ENCODE measurements around the gene ADAMTS17.
"Not testable (repeated sequence)": the region's sequence is repeated elsewhere in the genome, so short reads cannot be mapped to it uniquely, and the experiment has no call there.

ADAMTS17 gene

DNA sequence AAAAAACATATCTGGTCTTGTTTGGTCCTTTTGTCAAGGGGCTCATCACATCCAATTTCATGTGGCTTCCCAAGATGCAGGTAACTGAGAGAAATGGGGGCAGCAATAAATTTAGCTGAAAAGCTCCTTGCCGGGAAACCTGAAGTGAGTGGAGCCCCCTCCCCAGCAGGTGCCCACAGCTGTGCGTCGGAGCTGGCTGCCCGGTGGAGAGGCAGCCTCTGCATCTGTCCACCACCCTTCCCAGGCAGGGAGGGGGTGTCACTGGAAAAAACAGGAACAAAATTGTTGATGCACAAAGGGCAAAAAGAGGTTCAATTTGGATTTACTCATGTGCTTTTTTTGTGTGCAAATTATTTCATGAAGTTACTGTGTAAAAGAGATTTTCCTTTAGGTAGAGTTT is 359.1 kb downstream of the ADAMTS17 start:
- no peak for TF ChIP-seq CTCF (conservative IDR thresholded peaks at IDR 0.05; ENCODE audit: control insufficient read depth, insufficient read depth, low read depth, low read length)
- H3K4me3 ChIP-seq (ENCODE audit: control insufficient read depth, low read depth, low read length), result no peak overlapping the region
- no peak for DNase-seq (ENCODE audit: low read depth)

DNA sequence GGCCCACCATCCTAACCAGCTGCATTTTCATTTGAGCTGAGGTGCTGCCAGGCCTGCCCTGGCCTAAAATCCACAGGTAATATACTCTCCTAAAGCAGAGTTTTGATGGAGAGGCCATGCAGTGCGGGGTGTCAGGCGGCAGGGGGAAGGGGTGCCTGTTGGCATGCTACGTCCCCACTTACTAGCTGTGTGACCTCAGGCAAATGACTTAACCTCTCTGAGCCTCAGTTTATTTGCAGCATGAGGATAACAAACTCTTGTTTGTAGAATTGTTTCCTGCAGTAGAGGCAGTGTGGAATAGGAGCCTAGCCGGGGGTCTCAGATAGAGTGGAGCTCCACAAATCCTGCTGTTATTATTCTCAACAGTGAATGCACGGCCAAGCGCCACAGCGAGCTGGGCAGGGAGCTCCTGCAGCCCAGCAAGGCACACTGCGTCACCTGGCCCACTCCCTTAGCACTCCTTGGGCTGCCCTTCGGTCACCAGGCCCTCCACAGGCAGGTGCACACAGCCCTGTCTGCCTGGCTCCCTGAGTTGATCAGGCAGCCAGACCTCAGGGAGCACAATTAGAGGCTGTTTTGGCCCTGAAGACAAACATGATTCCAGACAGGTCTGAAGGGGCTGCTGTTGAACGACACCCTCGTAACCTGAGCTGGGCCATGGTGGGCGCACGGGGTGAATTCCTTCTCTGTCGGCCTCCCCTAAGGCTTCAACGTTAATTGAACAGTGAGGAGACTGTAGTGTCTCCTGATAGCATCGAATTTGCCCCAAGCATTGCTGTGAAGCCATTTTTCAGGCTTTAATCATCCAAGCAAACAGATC is 359.7 kb downstream of the ADAMTS17 start:
- DNase-seq (ENCODE audit: low read depth), result no peak
- H3K4me3 ChIP-seq (ENCODE audit: control insufficient read depth, low read depth, low read length), result no peak overlapping the region
- TF ChIP-seq CTCF (conservative IDR thresholded peaks at IDR 0.05; ENCODE audit: control insufficient read depth, insufficient read depth, low read depth, low read length), result no peak

- no peak for DNase-seq (ENCODE audit: low read depth)
- TF ChIP-seq CTCF (conservative IDR thresholded peaks at IDR 0.05; ENCODE audit: control insufficient read depth, insufficient read depth, low read depth, low read length), result no peak
- no peak overlapping the region for H3K4me3 ChIP-seq (ENCODE audit: control insufficient read depth, low read depth, low read length)
These were observed 360.6 kb downstream of the ADAMTS17 start for GRCh38 chr15:99981191-99981647.

- no peak for TF ChIP-seq CTCF (conservative IDR thresholded peaks at IDR 0.05; ENCODE audit: control insufficient read depth, insufficient read depth, low read depth, low read length)
- DNase-seq (ENCODE audit: low read depth), result no peak
- H3K4me3 ChIP-seq (ENCODE audit: control insufficient read depth, low read depth, low read length), result no peak overlapping the region
These were observed 361.0 kb downstream of the ADAMTS17 start for GRCh38 chr15:99980752-99981151.

GRCh38 chr15:99979886-99980285 is 361.9 kb downstream of the ADAMTS17 start:
- not testable (repeated sequence) for H3K4me3 ChIP-seq (ENCODE audit: control insufficient read depth, low read depth, low read length); DNase-seq (ENCODE audit: low read depth)

DNA sequence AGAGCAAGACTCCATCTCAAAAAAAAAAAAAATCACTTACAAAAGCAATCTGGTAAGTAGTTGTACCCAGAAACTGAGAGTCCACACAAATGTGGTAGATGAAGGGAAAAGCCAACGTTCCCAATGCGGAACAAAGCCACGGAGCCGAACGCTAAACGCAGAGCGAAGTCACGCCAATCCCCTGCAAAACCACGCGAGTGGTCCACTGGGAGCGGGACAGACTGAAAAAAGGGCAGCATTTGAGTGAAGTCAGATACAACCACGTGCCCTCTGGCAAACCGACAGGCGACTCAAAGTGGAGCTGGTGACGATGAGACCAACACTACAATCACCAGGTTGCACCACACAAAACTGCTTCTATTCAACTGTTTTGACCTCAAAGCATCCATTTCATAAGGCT is 362.4 kb downstream of the ADAMTS17 start:
- DNase-seq (ENCODE audit: low read depth), result no peak

More for the DNA sequence above, 362.4 kb downstream of the ADAMTS17 start:
- no peak for TF ChIP-seq CTCF (conservative IDR thresholded peaks at IDR 0.05; ENCODE audit: control insufficient read depth, insufficient read depth, low read depth, low read length)
- no peak overlapping the region for H3K4me3 ChIP-seq (ENCODE audit: control insufficient read depth, low read depth, low read length)

Data from fibroblast of mammary gland (primary cell).